ENCODE data around the gene RAB39A. TPM values are rescaled to one million over a fixed set of nuclear protein-coding genes. Genes with fewer than 3 reads are reported as not detected.

Gene RAB39A
- total RNA-seq, 1 donor from 2014 or later, result not detected

DNA sequence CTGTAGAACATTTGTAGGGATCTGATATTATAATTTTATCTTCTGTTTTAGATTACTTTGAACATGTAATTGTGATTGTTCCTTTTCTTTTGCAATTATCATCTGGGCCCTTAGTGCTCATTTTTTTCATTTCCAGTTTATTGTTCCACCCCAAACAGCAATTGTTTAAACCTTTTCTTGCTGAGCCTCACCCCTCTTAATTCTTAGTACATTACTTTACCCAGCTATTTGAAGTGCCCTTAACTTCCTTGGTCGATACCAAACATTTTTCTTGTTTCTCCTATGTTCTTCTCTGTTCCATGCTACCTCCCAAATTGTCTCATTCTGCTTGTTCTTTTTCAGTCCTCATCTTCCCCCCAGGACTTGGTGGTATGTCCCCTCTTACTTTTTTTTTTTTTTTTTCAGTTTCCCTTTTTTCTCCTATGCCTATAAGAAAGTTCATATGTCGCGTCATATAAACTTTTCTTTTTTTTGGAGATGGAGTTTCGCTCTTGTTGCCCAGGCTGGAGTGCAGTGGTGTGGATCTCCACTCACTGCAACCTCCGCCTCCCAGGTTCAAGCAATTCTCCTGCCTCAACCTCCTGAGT, 84.0 kb downstream of the RAB39A start:
- DNase-seq, result no peak
- ATAC-seq, result no peak
- intact Hi-C loops (cut with micrococcal nuclease), result no loop called here

Other genes with a start within 250 kb of the RAB39A start
- gene SLN, start 216.4 kb upstream of the RAB39A start, total RNA-seq, result 5.7 TPM
- 0.52 TPM for gene SLC35F2, start 69.7 kb upstream of the RAB39A start, total RNA-seq
- 38.3 TPM for gene CUL5, start 80.5 kb downstream of the RAB39A start, total RNA-seq
- gene ACAT1, start 193.1 kb downstream of the RAB39A start, total RNA-seq, result 398 TPM

Data from left ventricle myocardium superior (tissue), 1 donor.